GM19324 (cell line): ENCODE measurements around the gene DDX23.

ENCODE experiments used
- ATAC-seq: cut with Tn5 transposase; IDR thresholded peaks from one replicate; pipeline ENCODE4 v1.9.1; 2021; ENCODE audit warnings: mild to moderate bottlenecking, moderate library complexity; ENCODE audit not compliant: unreplicated experiment, low FRiP score

The DDX23 gene

GRCh38 chr12:48779869-48780268 is 72.1 kb downstream of the DDX23 start:
- ATAC-seq: no peak
